AG09309 (cell line): ENCODE data around the gene TUBAL3.

Experiments used
- DNase-seq: peaks from one replicate; pipeline ENCODE4 v3.0.0-alpha.2; 2010; ENCODE audit warnings: low read depth
- H3K4me3 ChIP-seq: 2 replicates; pipeline ENCODE4 v1.5.1; 2011; ENCODE audit warnings: mild to moderate bottlenecking, low read depth, low read length, moderate library complexity; ENCODE audit not compliant: control insufficient read depth
- CTCF ChIP-seq: IDR thresholded peaks from 2 replicates; pipeline ENCODE4 v1.5.1; 2011; ENCODE audit warnings: mild to moderate bottlenecking, low read depth, low read length, inconsistent platforms; ENCODE audit not compliant: insufficient read depth, control insufficient read depth; ENCODE audit errors: missing control alignments

Gene TUBAL3

DNA sequence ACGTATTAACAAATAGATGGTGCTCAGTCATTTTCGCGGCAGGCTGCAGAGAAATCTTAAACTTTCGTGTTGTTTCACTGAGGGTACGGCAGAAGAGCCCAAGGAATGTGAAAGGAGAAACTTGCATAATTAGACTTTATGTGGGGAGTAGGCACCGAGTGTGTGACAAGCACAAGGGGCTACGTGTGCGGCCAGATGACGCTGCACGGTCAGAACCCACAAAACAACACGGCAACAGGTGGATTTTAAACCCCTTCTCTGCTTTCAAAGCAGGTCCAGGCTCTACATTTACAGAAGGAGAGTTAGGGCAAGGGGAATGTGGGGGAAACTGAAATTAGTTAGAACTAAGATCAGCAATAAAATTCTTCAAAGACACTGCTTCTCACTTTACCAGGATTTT is 40.3 kb downstream of the TUBAL3 start:
- no peak overlapping the region for H3K4me3 ChIP-seq
- DNase-seq = no peak

GRCh38 chr10:5362873-5363272 is 41.8 kb downstream of the TUBAL3 start:
- no peak for TF ChIP-seq CTCF
- no peak overlapping the region for H3K4me3 ChIP-seq
- DNase-seq = no peak

More for the DNA sequence above, 40.3 kb downstream of the TUBAL3 start:
- no peak for TF ChIP-seq CTCF

- DNase-seq = no peak
- no peak overlapping the region for H3K4me3 ChIP-seq
- TF ChIP-seq CTCF = no peak
These were observed 42.7 kb downstream of the TUBAL3 start for GRCh38 chr10:5361966-5362365.

GRCh38 chr10:5360318-5360915 is 44.2 kb downstream of the TUBAL3 start:
- no peak for DNase-seq
- H3K4me3 ChIP-seq = no peak overlapping the region
- TF ChIP-seq CTCF = no peak

- no peak overlapping the region for H3K4me3 ChIP-seq
- no peak for TF ChIP-seq CTCF
- peak; percentile 3 for DNase-seq
These were observed 48.3 kb downstream of the TUBAL3 start for GRCh38 chr10:5356302-5356763.

- no peak overlapping the region for H3K4me3 ChIP-seq
- TF ChIP-seq CTCF = no peak
- no peak for DNase-seq
These were observed 48.9 kb downstream of the TUBAL3 start for GRCh38 chr10:5355594-5356301.
